Gastroesophageal sphincter (tissue), 4 donors: ENCODE data around the gene CYP26C1. TPM values are rescaled to one million over a fixed set of nuclear protein-coding genes. Genes with fewer than 3 reads are reported as not detected.
A peak's percentile ranks its signal among the peaks of the same experiment; 100 is the strongest.

Experiments used
- ATAC-seq: fragments of 150-250 bp; one replicate; pipeline ENCODE4 v1.9.1; 2016; ENCODE audit warnings: mild to moderate bottlenecking, moderate library complexity
- H3K27ac ChIP-seq, 4 donors: fragments of 200-600 bp; sonication (generic) in 3 of 4; 1 replicate in 3 of 4; 2 replicates in 1 of 4; pipeline ENCODE4 v1.5.1; 2016 to 2019
- H3K27me3 ChIP-seq: fragments of 200-600 bp; sonication (generic); one replicate; pipeline ENCODE4 v1.5.1; 2019
- H3K36me3 ChIP-seq, 2 donors: fragments of 200-600 bp; sonication (generic); one replicate each; pipeline ENCODE4 v1.5.1; 2019; ENCODE audit warnings: control low read depth in 1 of 2
- H3K4me1 ChIP-seq, 3 donors: fragments of 200-600 bp; sonication (generic); 1 replicate in 2 of 3; 2 replicates in 1 of 3; pipeline ENCODE4 v1.5.1; 2016 to 2019; ENCODE audit warnings: control low read depth in 2 of 3
- H3K4me3 ChIP-seq, 2 donors: fragments of 200-600 bp; sonication (generic); one replicate each; pipeline ENCODE4 v1.5.1; 2019; ENCODE audit warnings: mild to moderate bottlenecking in 1 of 2, moderate library complexity in 1 of 2
- H3K9me3 ChIP-seq, 3 donors: fragments of 200-600 bp; sonication (generic); one replicate each; pipeline ENCODE4 v1.5.1; 2017 to 2019; ENCODE audit warnings: control low read depth in 2 of 3
- EP300 ChIP-seq: sonication (generic); formaldehyde crosslinking; IDR thresholded peaks from one replicate; pipeline ENCODE4 v1.6.1; 2017; ENCODE audit warnings: antibody characterized with exemption, mild to moderate bottlenecking
- POLR2A ChIP-seq, 2 donors: fragments of 450-650 bp; IDR thresholded peaks; one replicate each; pipeline ENCODE4 v1.6.1; 2017; ENCODE audit warnings: antibody characterized with exemption in 2 of 2, mild to moderate bottlenecking in 2 of 2, moderate library complexity in 1 of 2
- POLR2AphosphoS5 ChIP-seq: sonication (generic); formaldehyde crosslinking; IDR thresholded peaks from one replicate; pipeline ENCODE4 v1.6.1; 2017; ENCODE audit warnings: antibody characterized with exemption
- WGBS, 2 donors: methylation state at CpG; one replicate each; pipeline ENCODE4 v1.1.5; 2018; ENCODE audit warnings: low coverage in 1 of 2; 5-methylcytosine and 5-hydroxymethylcytosine counted together
- total RNA-seq, 4 donors: library from RNA; depleted of rRNA; stranded (reverse); fragments of >200 nt; gene quantifications; one replicate each; pipeline ENCODE4 v1.1.0, GENCODE V29; 2016
- TF ChIP-seq, protein P1 (sequence below), 4 experiments: fragments of 200-600 bp in 2 of 4; fragments of 450-650 bp in 2 of 4; sonication (generic) in 1 of 4; IDR thresholded peaks; one replicate each; pipeline ENCODE4 v1.5.1; 2017 to 2019; ENCODE audit warnings: antibody characterized with exemption in 4 of 4, mild to moderate bottlenecking in 2 of 4, moderate library complexity in 2 of 4

Gene CYP26C1
- total RNA-seq, 4 donors from 2014 or later, result 0.31 TPM; not detected in 3

- H3K27me3 ChIP-seq, result peaks cover 100% of the 10 kb centered on the region
- H3K4me1 ChIP-seq, result peaks cover 0 to 58% (median 18%) of the 10 kb centered on the region in 3 donors
- no peak overlapping the region for H3K27ac ChIP-seq
- TF ChIP-seq POLR2AphosphoS5 (no peak), POLR2A (IDR thresholded peaks at IDR 0.05) (no peak), EP300 (no peak)
- TF ChIP-seq, protein P1, sequence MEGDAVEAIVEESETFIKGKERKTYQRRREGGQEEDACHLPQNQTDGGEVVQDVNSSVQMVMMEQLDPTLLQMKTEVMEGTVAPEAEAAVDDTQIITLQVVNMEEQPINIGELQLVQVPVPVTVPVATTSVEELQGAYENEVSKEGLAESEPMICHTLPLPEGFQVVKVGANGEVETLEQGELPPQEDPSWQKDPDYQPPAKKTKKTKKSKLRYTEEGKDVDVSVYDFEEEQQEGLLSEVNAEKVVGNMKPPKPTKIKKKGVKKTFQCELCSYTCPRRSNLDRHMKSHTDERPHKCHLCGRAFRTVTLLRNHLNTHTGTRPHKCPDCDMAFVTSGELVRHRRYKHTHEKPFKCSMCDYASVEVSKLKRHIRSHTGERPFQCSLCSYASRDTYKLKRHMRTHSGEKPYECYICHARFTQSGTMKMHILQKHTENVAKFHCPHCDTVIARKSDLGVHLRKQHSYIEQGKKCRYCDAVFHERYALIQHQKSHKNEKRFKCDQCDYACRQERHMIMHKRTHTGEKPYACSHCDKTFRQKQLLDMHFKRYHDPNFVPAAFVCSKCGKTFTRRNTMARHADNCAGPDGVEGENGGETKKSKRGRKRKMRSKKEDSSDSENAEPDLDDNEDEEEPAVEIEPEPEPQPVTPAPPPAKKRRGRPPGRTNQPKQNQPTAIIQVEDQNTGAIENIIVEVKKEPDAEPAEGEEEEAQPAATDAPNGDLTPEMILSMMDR (IDR thresholded peaks at IDR 0.05), result no peak
- no peaks in the 10 kb centered on the region for H3K9me3 ChIP-seq
- ATAC-seq, result no peak
- peaks cover 0 to 15% of the 10 kb centered on the region in 2 donors for H3K36me3 ChIP-seq
- H3K4me3 ChIP-seq, result no peak overlapping the region
- WGBS, 2 donors, result 67 to 80% methylated on average over 1 to 2 of the region's 9 CpGs
Measured at GRCh38 chr10:93063977-93064660, 3.5 kb downstream of the CYP26C1 start.

DNA sequence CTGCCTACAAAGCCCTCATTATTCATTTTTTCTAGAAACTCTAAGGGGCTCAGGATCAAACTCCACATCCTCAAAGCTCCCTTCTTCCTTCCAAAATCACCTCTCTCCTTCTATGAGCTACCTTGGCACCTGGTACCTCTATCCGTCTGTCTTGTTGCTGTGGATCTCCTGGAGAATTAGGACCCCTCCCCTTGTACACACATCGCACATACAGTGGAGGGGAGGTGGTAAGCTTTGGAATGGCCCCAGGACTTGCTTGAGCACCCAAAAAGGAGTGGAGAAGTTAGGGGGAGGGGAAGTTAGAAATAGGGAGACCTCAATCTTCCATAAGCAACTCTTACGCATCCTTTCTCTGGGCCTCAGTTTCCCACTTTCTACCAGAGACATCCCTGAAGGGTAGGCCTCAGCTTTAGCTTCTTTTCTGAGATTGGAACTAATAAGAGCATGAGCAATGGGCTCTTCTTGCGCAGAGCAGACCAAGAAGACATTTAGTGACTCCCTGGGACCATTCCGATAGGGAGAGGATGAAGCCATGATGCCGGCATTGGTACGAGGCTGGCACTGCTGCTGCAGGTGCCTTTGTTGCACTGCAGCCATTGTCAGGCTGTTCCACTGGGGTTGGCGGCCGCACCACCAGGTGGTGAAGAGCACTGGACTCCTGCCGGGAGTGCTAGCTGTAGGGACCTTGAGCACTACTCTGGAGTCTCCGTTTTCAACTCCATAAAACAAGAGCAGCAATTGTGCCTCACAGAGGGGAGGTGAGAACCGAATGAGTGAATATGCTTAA lies 4.5 kb downstream of the CYP26C1 start:
- Histone ChIP-seq H3K4me1 (peaks cover 0 to 58% (median 18%) of the 10 kb centered on the region in 3 donors), H3K4me3 (no peak overlapping the region), H3K27ac (no peak overlapping the region), H3K36me3 (peaks cover 0 to 5% of the 10 kb centered on the region in 2 donors), H3K9me3 (no peaks in the 10 kb centered on the region), H3K27me3 (peaks cover 100% of the 10 kb centered on the region)
- WGBS, 2 donors, result 50 to 68% methylated on average over 5 to 7 of the region's 12 CpGs
- TF ChIP-seq, protein P1 (IDR thresholded peaks at IDR 0.05), result no peak
- no peak for TF ChIP-seq POLR2A (IDR thresholded peaks at IDR 0.05)
- no peak for TF ChIP-seq EP300
- no peak for TF ChIP-seq POLR2AphosphoS5
- no peak for ATAC-seq

GRCh38 chr10:93065675-93066543 lies 5.3 kb downstream of the CYP26C1 start:
- no peak overlapping the region for H3K27ac ChIP-seq
- 14 to 29% methylated on average over 1 to 19 of the region's 81 CpGs for WGBS, 2 donors
- H3K9me3 ChIP-seq, result no peaks in the 10 kb centered on the region
- H3K4me1 ChIP-seq, result peaks cover 0 to 50% (median 18%) of the 10 kb centered on the region in 3 donors
- H3K36me3 ChIP-seq, result no peaks in the 10 kb centered on the region
- H3K4me3 ChIP-seq, result peak overlapping the region in 1 of 2 donors; percentile 31
- TF ChIP-seq, protein P1 (IDR thresholded peaks at IDR 0.05), result no peak
- no peak for TF ChIP-seq EP300
- TF ChIP-seq POLR2AphosphoS5, result no peak
- TF ChIP-seq POLR2A (IDR thresholded peaks at IDR 0.05), result no peak
- H3K27me3 ChIP-seq, result peaks cover 100% of the 10 kb centered on the region
- no peak for ATAC-seq

DNA sequence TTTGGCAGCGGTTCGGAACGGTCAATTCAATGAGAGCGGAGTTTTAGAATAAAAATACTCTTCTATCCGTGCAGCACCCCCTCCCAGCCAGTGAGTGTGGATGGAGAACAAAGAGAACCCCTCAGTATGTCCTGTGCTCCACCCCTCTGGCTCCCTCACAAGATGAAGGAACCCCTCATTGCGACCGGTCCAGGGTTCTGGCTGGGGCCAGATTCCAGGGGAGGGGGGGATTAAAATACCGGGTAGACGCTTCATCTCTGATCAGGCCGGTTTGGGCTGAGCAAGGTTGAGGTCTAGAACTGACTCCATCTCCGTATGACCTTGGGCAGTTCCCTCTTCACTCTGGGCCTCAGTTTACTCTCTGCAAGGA lies 5.9 kb downstream of the CYP26C1 start:
- Histone ChIP-seq H3K36me3 (no peaks in the 10 kb centered on the region), H3K4me1 (peaks cover 0 to 50% (median 13%) of the 10 kb centered on the region in 3 donors), H3K4me3 (no peak overlapping the region), H3K27me3 (peaks cover 100% of the 10 kb centered on the region), H3K27ac (no peak overlapping the region), H3K9me3 (no peaks in the 10 kb centered on the region)
- WGBS, 2 donors, result 7% methylated on average over 5 of the region's 11 CpGs; no CpG with 5 or more reads in 1 of the 2 donors
- TF ChIP-seq, protein P1 (IDR thresholded peaks at IDR 0.05), result no peak
- no peak for TF ChIP-seq POLR2A (IDR thresholded peaks at IDR 0.05)
- TF ChIP-seq EP300, result no peak
- TF ChIP-seq POLR2AphosphoS5, result no peak
- no peak for ATAC-seq
